Measurements from ENCODE around the gene GREB1.

Gene GREB1

DNA sequence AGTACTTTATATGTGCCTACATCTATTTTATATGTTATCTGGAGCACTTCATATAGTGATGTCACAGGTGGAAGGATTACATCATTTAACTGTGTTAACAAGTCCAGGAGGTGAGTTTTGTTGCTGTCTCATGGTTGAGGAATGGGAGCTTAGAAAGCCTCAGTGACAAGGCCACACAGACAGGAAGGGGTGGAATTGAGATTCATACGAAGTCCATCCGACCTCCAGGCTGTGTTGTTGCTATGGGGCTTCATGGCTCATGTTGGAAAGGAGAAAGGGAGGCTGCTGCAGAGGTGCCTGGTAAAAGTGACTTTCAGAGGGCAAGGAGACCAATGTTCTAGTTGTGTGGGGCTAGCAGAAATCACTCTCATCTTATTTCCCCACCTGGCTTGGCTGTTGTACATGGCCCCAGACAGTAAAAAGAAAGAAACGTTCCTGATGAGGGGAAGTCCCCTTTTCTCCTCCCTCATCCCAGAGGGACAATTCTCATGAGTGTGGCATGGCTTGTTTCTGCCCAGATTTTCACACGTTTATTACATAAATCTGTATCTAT lies 31.0 kb upstream of the GREB1 start:
- H3K9me3 ChIP-seq (ENCODE audit: low read length): 0 out of 2 replicates have a peak, but pooled peaks cover 6% of the 10 kb centered on the region
- TF ChIP-seq, protein P1, sequence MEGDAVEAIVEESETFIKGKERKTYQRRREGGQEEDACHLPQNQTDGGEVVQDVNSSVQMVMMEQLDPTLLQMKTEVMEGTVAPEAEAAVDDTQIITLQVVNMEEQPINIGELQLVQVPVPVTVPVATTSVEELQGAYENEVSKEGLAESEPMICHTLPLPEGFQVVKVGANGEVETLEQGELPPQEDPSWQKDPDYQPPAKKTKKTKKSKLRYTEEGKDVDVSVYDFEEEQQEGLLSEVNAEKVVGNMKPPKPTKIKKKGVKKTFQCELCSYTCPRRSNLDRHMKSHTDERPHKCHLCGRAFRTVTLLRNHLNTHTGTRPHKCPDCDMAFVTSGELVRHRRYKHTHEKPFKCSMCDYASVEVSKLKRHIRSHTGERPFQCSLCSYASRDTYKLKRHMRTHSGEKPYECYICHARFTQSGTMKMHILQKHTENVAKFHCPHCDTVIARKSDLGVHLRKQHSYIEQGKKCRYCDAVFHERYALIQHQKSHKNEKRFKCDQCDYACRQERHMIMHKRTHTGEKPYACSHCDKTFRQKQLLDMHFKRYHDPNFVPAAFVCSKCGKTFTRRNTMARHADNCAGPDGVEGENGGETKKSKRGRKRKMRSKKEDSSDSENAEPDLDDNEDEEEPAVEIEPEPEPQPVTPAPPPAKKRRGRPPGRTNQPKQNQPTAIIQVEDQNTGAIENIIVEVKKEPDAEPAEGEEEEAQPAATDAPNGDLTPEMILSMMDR (IDR thresholded peaks at IDR 0.05; ENCODE audit: low read length): no peak
- TF ChIP-seq EZH2 (IDR thresholded peaks at IDR 0.05; ENCODE audit: borderline replicate concordance, low read length): no peak
- no peaks in the 10 kb centered on the region for H4K20me1 ChIP-seq (ENCODE audit: insufficient read depth, low read length)
- H3K9ac ChIP-seq (ENCODE audit: low read length): no peak overlapping the region
- peaks cover 28% of the 10 kb centered on the region for H3K4me1 ChIP-seq (ENCODE audit: insufficient read depth, low read length, severe bottlenecking)
- no peaks in the 10 kb centered on the region for H3K79me2 ChIP-seq (ENCODE audit: insufficient read depth, low read length)
- no peaks in the 10 kb centered on the region for H3K9me2 ChIP-seq (ENCODE audit: low read depth, low read length)
- H3K27ac ChIP-seq (ENCODE audit: low read depth, low read length, poor library complexity, severe bottlenecking): no peak overlapping the region
- H3K36me3 ChIP-seq (ENCODE audit: insufficient read depth, low read length): peaks cover 4% of the 10 kb centered on the region; the same call in 1 of the 2 replicates
- no peak overlapping the region for H2AFZ ChIP-seq (ENCODE audit: low read length)
- H3K4me2 ChIP-seq (ENCODE audit: low read length): no peak overlapping the region
- no peak overlapping the region for H3K4me3 ChIP-seq (ENCODE audit: low read depth, low read length, poor library complexity, severe bottlenecking)
- no peaks in the 10 kb centered on the region for H3K27me3 ChIP-seq (ENCODE audit: insufficient read depth, low read length)
- H3F3A ChIP-seq (ENCODE audit: insufficient read depth, low read length): no peaks in the 10 kb centered on the region

DNA sequence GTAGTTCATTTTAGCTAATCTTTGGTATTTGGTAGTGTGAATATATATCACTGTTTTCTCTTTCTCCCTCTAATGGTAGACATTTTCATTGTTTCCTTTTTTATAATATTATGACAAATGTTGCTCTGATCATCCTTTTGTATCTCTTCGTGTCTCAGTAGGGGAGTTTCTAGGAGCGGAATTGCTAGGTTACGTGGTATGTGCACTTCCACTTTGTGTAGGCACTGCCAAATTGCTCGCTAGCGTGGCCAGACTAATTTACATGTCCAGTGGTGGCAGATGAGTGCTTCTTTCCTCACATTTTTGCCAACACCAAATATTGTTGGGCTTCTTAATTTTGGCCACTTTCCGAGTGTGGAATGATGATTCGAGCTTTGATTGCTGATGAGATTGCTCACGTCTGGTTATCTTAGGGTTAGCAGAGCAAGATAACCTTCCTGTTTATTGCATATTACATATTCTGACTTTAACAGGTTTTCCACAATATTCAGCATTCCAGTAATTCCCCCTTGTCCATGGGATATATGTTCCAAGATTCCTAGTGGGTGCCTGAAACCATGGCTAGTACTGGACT lies 30.4 kb upstream of the GREB1 start:
- Histone ChIP-seq H3F3A (ENCODE audit: insufficient read depth, low read length) (no peaks in the 10 kb centered on the region), H3K9me2 (ENCODE audit: low read depth, low read length) (no peaks in the 10 kb centered on the region), H3K9me3 (ENCODE audit: low read length) (0 out of 2 replicates have a peak, but pooled peaks cover 6% of the 10 kb centered on the region), H2AFZ (ENCODE audit: low read length) (no peak overlapping the region), H4K20me1 (ENCODE audit: insufficient read depth, low read length) (no peaks in the 10 kb centered on the region), H3K4me1 (ENCODE audit: insufficient read depth, low read length, severe bottlenecking) (peaks cover 23% of the 10 kb centered on the region), H3K4me3 (ENCODE audit: low read depth, low read length, poor library complexity, severe bottlenecking) (no peak overlapping the region), H3K4me2 (ENCODE audit: low read length) (no peak overlapping the region), H3K9ac (ENCODE audit: low read length) (no peak overlapping the region), H3K27me3 (ENCODE audit: insufficient read depth, low read length) (no peaks in the 10 kb centered on the region), H3K36me3 (ENCODE audit: insufficient read depth, low read length) (peaks cover 4% of the 10 kb centered on the region; the same call in 1 of the 2 replicates), H3K27ac (ENCODE audit: low read depth, low read length, poor library complexity, severe bottlenecking) (no peak overlapping the region), H3K79me2 (ENCODE audit: insufficient read depth, low read length) (no peaks in the 10 kb centered on the region)
- TF ChIP-seq EZH2 (IDR thresholded peaks at IDR 0.05; ENCODE audit: borderline replicate concordance, low read length): no peak
- TF ChIP-seq, protein P1 (IDR thresholded peaks at IDR 0.05; ENCODE audit: low read length): no peak

DNA sequence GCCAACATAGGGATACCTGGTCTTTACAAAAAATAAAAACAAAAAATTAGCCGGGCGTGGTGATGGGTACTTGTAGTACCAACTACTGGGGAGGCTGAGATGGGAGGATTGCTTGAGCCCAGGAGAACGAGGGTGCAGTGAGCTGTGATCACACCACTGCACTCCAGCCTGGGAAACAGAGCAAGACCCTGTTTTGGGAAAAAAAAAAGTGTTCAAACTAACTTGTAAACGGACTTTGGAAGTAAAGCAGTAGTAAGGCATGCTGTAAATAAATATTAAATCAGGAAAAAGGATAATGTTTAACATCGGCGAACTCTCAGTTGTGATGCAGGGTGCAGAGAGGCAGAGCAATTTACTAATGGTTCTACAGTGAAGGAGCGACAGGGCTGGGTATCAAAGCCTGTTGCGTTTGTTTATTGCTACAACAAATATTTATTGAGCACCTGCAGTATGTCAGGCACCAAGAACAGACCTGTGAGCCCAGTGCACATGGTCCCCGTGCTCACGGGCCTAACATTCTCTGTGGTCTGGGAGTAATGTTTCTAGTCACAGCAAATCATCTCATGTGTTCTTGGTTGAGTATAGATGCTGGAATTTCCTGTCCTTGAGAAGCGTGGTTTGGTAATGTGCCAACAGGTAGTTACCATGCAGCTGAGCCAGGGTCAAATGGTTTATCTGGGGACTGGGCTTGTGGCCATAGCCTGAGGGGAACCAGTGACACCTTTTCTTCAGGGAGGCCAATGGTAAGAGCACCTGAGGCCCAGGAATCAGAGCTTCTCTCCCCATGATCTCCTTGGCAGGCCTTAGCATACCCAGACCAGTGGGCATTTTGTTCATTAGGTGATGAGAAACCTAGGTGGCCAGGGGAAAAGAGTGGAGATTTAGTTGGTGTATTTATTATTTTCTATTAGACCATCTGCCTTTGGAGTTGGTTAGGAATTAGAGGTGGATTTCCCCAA lies 27.9 kb upstream of the GREB1 start:
- no peak overlapping the region for H3K27ac ChIP-seq (ENCODE audit: low read depth, low read length, poor library complexity, severe bottlenecking)
- H3K4me1 ChIP-seq (ENCODE audit: insufficient read depth, low read length, severe bottlenecking): peaks cover 7% of the 10 kb centered on the region

More for the DNA sequence above, 27.9 kb upstream of the GREB1 start:
- TF ChIP-seq EZH2 (IDR thresholded peaks at IDR 0.05; ENCODE audit: borderline replicate concordance, low read length): no peak
- TF ChIP-seq, protein P1 (IDR thresholded peaks at IDR 0.05; ENCODE audit: low read length): no peak
- no peaks in the 10 kb centered on the region for H3K9me2 ChIP-seq (ENCODE audit: low read depth, low read length)
- no peaks in the 10 kb centered on the region for H3K79me2 ChIP-seq (ENCODE audit: insufficient read depth, low read length)
- no peak overlapping the region for H3K4me3 ChIP-seq (ENCODE audit: low read depth, low read length, poor library complexity, severe bottlenecking)
- H3K4me2 ChIP-seq (ENCODE audit: low read length): no peak overlapping the region
- peaks cover 4% of the 10 kb centered on the region; the same call in 1 of the 2 replicates for H3K36me3 ChIP-seq (ENCODE audit: insufficient read depth, low read length)
- no peaks in the 10 kb centered on the region for H4K20me1 ChIP-seq (ENCODE audit: insufficient read depth, low read length)
- H3F3A ChIP-seq (ENCODE audit: insufficient read depth, low read length): no peaks in the 10 kb centered on the region
- 0 out of 2 replicates have a peak, but pooled peaks cover 6% of the 10 kb centered on the region for H3K9me3 ChIP-seq (ENCODE audit: low read length)
- H3K9ac ChIP-seq (ENCODE audit: low read length): no peak overlapping the region
- no peak overlapping the region for H2AFZ ChIP-seq (ENCODE audit: low read length)
- H3K27me3 ChIP-seq (ENCODE audit: insufficient read depth, low read length): no peaks in the 10 kb centered on the region
